Transverse colon (tissue), 4 donors: Measurements from ENCODE around the gene MRC1.

Experiments used
- EP300 ChIP-seq: sonication (generic); formaldehyde crosslinking; IDR thresholded peaks from one replicate; pipeline ENCODE4 v1.6.1; 2017; ENCODE audit warnings: antibody characterized with exemption, low read depth
- POLR2A ChIP-seq: fragments of 450-650 bp; IDR thresholded peaks from one replicate; pipeline ENCODE4 v1.6.1; 2016; ENCODE audit warnings: antibody characterized with exemption, mild to moderate bottlenecking, moderate library complexity
- POLR2AphosphoS5 ChIP-seq, 3 donors: sonication (generic); formaldehyde crosslinking; IDR thresholded peaks; one replicate each; pipeline ENCODE4 v1.6.1; 2016; ENCODE audit warnings: antibody characterized with exemption in 3 of 3
- TF ChIP-seq, protein P1 (sequence below), 5 experiments: fragments of 200-600 bp in 3 of 5; fragments of 450-650 bp in 2 of 5; sonication (generic) in 3 of 5; IDR thresholded peaks; 1 replicate in 2 of 5; 2 replicates in 3 of 5; pipeline ENCODE4 v1.5.1; 2016 to 2017; ENCODE audit warnings: antibody characterized with exemption in 5 of 5, inconsistent platforms in 3 of 5, mild to moderate bottlenecking in 2 of 5, moderate library complexity in 1 of 5

DNA sequence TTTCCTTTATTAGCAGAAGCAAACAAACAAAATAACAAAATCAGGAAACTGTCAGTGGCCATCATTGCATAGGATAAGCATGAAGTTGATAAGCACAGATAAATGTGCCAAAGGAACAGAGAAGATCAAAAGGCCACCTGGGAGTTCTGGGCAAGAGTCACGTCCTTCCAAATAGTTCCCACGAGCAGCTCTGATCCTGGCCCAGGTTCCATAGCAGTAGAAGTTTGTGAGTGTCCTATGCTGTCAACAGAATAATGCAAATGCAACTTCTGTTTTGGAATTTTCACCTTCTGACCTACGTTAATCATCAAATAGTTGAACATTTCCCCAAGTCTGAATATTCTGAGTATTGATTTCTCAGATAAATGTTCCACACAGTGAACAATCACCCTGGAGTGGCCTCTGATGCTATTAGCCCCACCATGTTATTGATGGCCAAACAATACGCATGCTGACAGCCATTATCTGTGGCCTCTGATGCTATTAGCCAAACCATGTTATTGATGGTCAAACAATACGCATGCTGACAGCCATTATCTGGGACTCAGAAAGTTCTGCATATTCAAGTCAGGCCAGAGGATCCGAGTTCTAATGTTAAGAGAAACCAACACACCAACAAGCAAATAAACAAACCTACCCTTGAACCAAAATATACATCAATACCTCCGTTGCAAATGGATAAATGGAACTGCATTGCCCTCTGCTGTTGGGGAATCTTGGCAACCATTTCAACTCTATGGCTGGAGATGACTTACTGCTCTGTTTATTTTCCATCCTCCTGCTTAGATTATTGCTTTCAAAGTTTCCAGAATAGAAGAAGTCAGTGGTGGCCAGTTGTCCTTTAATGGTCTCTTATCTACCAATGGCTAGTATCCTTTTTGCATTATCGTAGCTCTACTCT, 63.3 kb downstream of the MRC1 start:
- TF ChIP-seq, protein P1, sequence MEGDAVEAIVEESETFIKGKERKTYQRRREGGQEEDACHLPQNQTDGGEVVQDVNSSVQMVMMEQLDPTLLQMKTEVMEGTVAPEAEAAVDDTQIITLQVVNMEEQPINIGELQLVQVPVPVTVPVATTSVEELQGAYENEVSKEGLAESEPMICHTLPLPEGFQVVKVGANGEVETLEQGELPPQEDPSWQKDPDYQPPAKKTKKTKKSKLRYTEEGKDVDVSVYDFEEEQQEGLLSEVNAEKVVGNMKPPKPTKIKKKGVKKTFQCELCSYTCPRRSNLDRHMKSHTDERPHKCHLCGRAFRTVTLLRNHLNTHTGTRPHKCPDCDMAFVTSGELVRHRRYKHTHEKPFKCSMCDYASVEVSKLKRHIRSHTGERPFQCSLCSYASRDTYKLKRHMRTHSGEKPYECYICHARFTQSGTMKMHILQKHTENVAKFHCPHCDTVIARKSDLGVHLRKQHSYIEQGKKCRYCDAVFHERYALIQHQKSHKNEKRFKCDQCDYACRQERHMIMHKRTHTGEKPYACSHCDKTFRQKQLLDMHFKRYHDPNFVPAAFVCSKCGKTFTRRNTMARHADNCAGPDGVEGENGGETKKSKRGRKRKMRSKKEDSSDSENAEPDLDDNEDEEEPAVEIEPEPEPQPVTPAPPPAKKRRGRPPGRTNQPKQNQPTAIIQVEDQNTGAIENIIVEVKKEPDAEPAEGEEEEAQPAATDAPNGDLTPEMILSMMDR (IDR thresholded peaks at IDR 0.05) = peak; percentile 22 to 52 (median 39)
- TF ChIP-seq POLR2A = no peak
- TF ChIP-seq EP300 = no peak
- no peak for TF ChIP-seq POLR2AphosphoS5 (IDR thresholded peaks at IDR 0.05)
